Epithelial cell of proximal tubule (primary cell): ENCODE results near the gene LRRFIP2. TPM values are rescaled to one million over a fixed set of nuclear protein-coding genes. Genes with fewer than 3 reads are reported as not detected.

Experiments
- DNase-seq: peaks from one replicate; pipeline ENCODE4 v3.0.0-alpha.2; 2011; ENCODE audit warnings: low read depth
- H3K4me3 ChIP-seq: 2 replicates; pipeline ENCODE4 v1.5.1; 2011; ENCODE audit warnings: low read depth, mild to moderate bottlenecking, low read length
- total RNA-seq: library from RNA; depleted of rRNA; stranded (reverse); fragments of >200 nt; gene quantifications from 2 replicates; pipeline ENCODE4 v1.2.3, GENCODE V29; 2015
- TF ChIP-seq, protein P1 (sequence below): conservative IDR thresholded peaks from 2 replicates; pipeline ENCODE4 v1.5.1; 2012; ENCODE audit warnings: low read depth, mild to moderate bottlenecking, low read length

Gene LRRFIP2
- total RNA-seq, 1 donor from 2014 or later = 69.6 TPM

DNA sequence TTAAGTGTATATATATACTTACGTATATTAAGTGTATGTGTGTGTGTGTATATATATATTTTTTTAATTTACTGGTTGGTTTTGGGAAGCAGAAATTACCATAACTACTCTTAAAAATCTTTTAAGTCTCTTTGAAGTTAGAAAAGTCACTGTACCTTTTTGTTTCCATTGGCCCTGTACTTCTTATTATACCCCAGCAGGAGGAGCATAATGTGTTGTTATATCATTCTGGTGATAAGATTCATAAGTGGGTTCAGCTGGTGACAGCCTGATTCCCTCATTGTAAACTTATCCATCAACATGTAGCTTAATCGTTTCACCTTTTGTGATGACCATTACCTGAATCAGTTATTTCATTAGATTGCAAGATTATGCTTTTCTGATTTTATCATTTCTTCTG, 150.3 kb downstream of the LRRFIP2 start:
- no peak for DNase-seq

GRCh38 chr3:37017683-37018082, 156.7 kb downstream of the LRRFIP2 start:
- TF ChIP-seq, protein P1, sequence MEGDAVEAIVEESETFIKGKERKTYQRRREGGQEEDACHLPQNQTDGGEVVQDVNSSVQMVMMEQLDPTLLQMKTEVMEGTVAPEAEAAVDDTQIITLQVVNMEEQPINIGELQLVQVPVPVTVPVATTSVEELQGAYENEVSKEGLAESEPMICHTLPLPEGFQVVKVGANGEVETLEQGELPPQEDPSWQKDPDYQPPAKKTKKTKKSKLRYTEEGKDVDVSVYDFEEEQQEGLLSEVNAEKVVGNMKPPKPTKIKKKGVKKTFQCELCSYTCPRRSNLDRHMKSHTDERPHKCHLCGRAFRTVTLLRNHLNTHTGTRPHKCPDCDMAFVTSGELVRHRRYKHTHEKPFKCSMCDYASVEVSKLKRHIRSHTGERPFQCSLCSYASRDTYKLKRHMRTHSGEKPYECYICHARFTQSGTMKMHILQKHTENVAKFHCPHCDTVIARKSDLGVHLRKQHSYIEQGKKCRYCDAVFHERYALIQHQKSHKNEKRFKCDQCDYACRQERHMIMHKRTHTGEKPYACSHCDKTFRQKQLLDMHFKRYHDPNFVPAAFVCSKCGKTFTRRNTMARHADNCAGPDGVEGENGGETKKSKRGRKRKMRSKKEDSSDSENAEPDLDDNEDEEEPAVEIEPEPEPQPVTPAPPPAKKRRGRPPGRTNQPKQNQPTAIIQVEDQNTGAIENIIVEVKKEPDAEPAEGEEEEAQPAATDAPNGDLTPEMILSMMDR = no peak
- DNase-seq = no peak

More for the DNA sequence above, 150.3 kb downstream of the LRRFIP2 start:
- TF ChIP-seq, protein P1 = peak; percentile 27
- no peak overlapping the region for H3K4me3 ChIP-seq

GRCh38 chr3:37016903-37017302, 157.5 kb downstream of the LRRFIP2 start:
- DNase-seq = no peak
- TF ChIP-seq, protein P1 = no peak
- no peak overlapping the region for H3K4me3 ChIP-seq

More at GRCh38 chr3:37017683-37018082, 156.7 kb downstream of the LRRFIP2 start:
- H3K4me3 ChIP-seq = no peak overlapping the region

DNA sequence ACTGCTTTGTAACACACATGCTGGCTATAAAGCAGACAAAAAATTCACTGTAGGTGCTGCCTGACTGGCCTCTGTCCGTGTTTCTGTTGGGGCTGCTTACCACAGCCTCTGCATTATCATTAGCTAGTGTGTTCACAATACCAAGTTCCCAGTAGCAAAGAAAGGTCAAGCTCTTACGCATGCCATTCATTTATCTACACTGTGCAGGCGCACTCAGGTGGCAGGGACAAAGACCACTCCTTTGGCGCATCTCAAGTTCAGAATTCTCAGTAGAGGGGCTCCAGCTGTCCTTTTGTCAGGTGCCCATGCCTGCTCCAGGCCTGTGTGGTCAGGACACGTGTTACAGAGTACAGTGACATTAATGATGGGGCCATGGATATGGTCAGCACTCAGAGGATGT, 158.7 kb downstream of the LRRFIP2 start:
- TF ChIP-seq, protein P1 = no peak
- DNase-seq = no peak
- H3K4me3 ChIP-seq = no peak overlapping the region

DNA sequence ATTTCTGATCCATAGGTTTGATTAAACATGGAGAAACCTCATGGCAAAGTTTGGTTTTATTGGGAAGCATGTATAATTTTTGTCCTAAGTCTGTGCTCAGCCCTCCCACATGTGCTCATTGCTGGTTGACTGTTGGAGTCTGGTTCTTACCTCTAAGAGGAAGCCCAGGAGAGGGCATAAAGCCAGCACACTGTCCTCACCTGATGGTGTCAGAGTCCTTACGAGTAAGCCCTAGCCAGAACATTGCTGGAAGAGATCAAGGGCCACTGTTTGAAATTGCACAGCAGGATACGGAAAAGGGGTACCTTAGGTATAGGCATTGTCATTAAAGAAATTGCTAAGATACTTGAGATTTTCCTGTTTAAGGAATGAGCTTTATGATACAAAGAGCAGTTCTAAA, 159.8 kb downstream of the LRRFIP2 start:
- H3K4me3 ChIP-seq = no peak overlapping the region
- DNase-seq = no peak
- TF ChIP-seq, protein P1 = no peak

Other genes starting within 250 kb of the LRRFIP2 start
- 2.0 and 3.7 TPM in 2 replicates for gene TRANK1, start 229.5 kb downstream of the LRRFIP2 start, total RNA-seq
- 3.8 and 4.6 TPM in 2 replicates for gene EPM2AIP1, start 181.5 kb downstream of the LRRFIP2 start, total RNA-seq
- 48.8 and 50.2 TPM in 2 replicates for gene MLH1, start 181.1 kb downstream of the LRRFIP2 start, total RNA-seq
- 30.8 and 40.5 TPM in 2 replicates for gene GOLGA4, start 68.7 kb upstream of the LRRFIP2 start, total RNA-seq